Calu3 (cell line): Measurements from ENCODE around the gene TKTL1. TPM values are rescaled to one million over a fixed set of nuclear protein-coding genes. Genes with fewer than 3 reads are reported as not detected.

Source experiments
- BruUV-seq: library from RNA; stranded (reverse); fragments of 400-500 nt; replicated peaks from 2 replicates; lab custom pipeline; 2021; lab: Mats Ljungman, UMichigan
- CTCF ChIA-PET: fragments of 300-600 bp; sonication (Branson Sonifier 250); formaldehyde crosslinking; loops from one replicate; lab custom pipeline; 2022; ENCODE audit warnings: antibody characterized with exemption; lab: Charles Lee
- DNase-seq: peaks from one replicate; pipeline ENCODE4 v3.0.0; 2022
- H3K27ac Mint-ChIP-seq: one replicate; pipeline ENCODE4 v1.8.0; 2022; ENCODE audit warnings: mixed read lengths; ENCODE audit not compliant: unreplicated experiment
- H3K27me3 Mint-ChIP-seq: one replicate; pipeline ENCODE4 v1.8.0; 2022; ENCODE audit warnings: mixed read lengths; ENCODE audit not compliant: unreplicated experiment
- H3K36me3 Mint-ChIP-seq: one replicate; pipeline ENCODE4 v1.8.0; 2022; ENCODE audit warnings: mild to moderate bottlenecking, moderate library complexity, mixed read lengths; ENCODE audit not compliant: insufficient read depth, unreplicated experiment
- H3K4me1 Mint-ChIP-seq: one replicate; pipeline ENCODE4 v1.8.0; 2022; ENCODE audit warnings: mild to moderate bottlenecking, low read depth, mixed read lengths; ENCODE audit not compliant: unreplicated experiment
- H3K4me3 Mint-ChIP-seq: one replicate; pipeline ENCODE4 v1.8.0; 2022; ENCODE audit warnings: mild to moderate bottlenecking, low read depth, moderate library complexity, mixed read lengths; ENCODE audit not compliant: unreplicated experiment
- H3K9me3 Mint-ChIP-seq: one replicate; pipeline ENCODE4 v1.8.0; 2022; ENCODE audit warnings: low read depth, mixed read lengths; ENCODE audit not compliant: unreplicated experiment
- CTCF ChIP-seq: fragments of 200-600 bp; IDR thresholded peaks from one replicate; pipeline ENCODE4 v1.8.0; 2022; ENCODE audit warnings: antibody characterized with exemption; ENCODE audit not compliant: unreplicated experiment
- intact Hi-C: fragments of 100-400 bp; cut with micrococcal nuclease; formaldehyde crosslinking; loops from one replicate; pipeline ENCODE4 v1.10.0; 2022; ENCODE audit not compliant: unreplicated experiment
- total RNA-seq: library from RNA; stranded (reverse); gene quantifications from 2 replicates; pipeline ENCODE4 v1.2.3, GENCODE V29; 2022

TKTL1 gene
- total RNA-seq, 1 experiment from 2014 or later = not detected

- Mint-ChIP-seq H3K9me3 (no peaks in the 10 kb centered on the region), H3K36me3 (peaks cover 69% of the 10 kb centered on the region), H3K4me3 (no peak overlapping the region), H3K27me3 (no peaks in the 10 kb centered on the region), H3K4me1 (peaks cover 6% of the 10 kb centered on the region), H3K27ac (no peak overlapping the region)
- intact Hi-C loops = no loop called here
- CTCF ChIA-PET = no interaction called here
- BruUV-seq = no TSS peak
- DNase-seq = no peak
- no peak for TF ChIP-seq CTCF
Measured at GRCh38 chrX:154350429-154351182, 55.0 kb downstream of the TKTL1 start.

- no TSS peak for BruUV-seq
- Mint-ChIP-seq H3K4me1 (peaks cover 6% of the 10 kb centered on the region), H3K36me3 (peaks cover 75% of the 10 kb centered on the region), H3K27me3 (no peaks in the 10 kb centered on the region), H3K9me3 (no peaks in the 10 kb centered on the region), H3K27ac (no peak overlapping the region), H3K4me3 (no peak overlapping the region)
- DNase-seq = no peak
- intact Hi-C loops = no loop called here
- no peak for TF ChIP-seq CTCF
- CTCF ChIA-PET = no interaction called here
Measured at GRCh38 chrX:154351183-154352011, 55.8 kb downstream of the TKTL1 start.

GRCh38 chrX:154352012-154352401 is 56.4 kb downstream of the TKTL1 start:
- Mint-ChIP-seq H3K4me1 (peaks cover 6% of the 10 kb centered on the region), H3K27ac (no peak overlapping the region), H3K27me3 (no peaks in the 10 kb centered on the region), H3K9me3 (no peaks in the 10 kb centered on the region), H3K36me3 (peaks cover 79% of the 10 kb centered on the region), H3K4me3 (no peak overlapping the region)
- no peak for DNase-seq
- BruUV-seq = no TSS peak
- no peak for TF ChIP-seq CTCF
- CTCF ChIA-PET = no interaction called here
- intact Hi-C loops = no loop called here

- intact Hi-C loops = no loop called here
- peaks cover 79% of the 10 kb centered on the region for H3K36me3 Mint-ChIP-seq
- no peak for TF ChIP-seq CTCF
- H3K9me3 Mint-ChIP-seq = no peaks in the 10 kb centered on the region
- no peak overlapping the region for H3K27ac Mint-ChIP-seq
- DNase-seq = no peak
- CTCF ChIA-PET = no interaction called here
- H3K4me3 Mint-ChIP-seq = no peak overlapping the region
- no peaks in the 10 kb centered on the region for H3K27me3 Mint-ChIP-seq
- BruUV-seq = TSS peak; percentile 44
- peaks cover 1% of the 10 kb centered on the region for H3K4me1 Mint-ChIP-seq
Measured at GRCh38 chrX:154352466-154352865, 56.9 kb downstream of the TKTL1 start.
